Neuronal stem cell (in vitro differentiated cells): ENCODE measurements around the gene ESYT1.

Experiments used
- DNase-seq: peaks from one replicate; pipeline ENCODE4 v3.0.0-alpha.2; 2013; ENCODE audit warnings: low spot score
- H2AFZ ChIP-seq: one replicate; pipeline ENCODE4 v1.6.1; 2013; ENCODE audit warnings: mild to moderate bottlenecking, low read length, inconsistent platforms
- H2AK5ac ChIP-seq: 2 replicates; pipeline ENCODE4 v1.6.1; 2013; ENCODE audit warnings: low read depth, mild to moderate bottlenecking, inconsistent platforms, low read length, moderate library complexity, mixed read lengths
- H2BK120ac ChIP-seq: 2 replicates; pipeline ENCODE4 v1.6.1; 2013; ENCODE audit warnings: low read depth, mild to moderate bottlenecking, inconsistent platforms, low read length, moderate library complexity, mixed read lengths
- H2BK12ac ChIP-seq: one replicate; pipeline ENCODE4 v1.6.1; 2013; ENCODE audit warnings: low read length, inconsistent platforms
- H2BK15ac ChIP-seq: 2 replicates; pipeline ENCODE4 v1.6.1; 2013; ENCODE audit warnings: mild to moderate bottlenecking, low read length, inconsistent platforms, mixed read lengths
- H2BK5ac ChIP-seq: one replicate; pipeline ENCODE4 v1.6.1; 2013; ENCODE audit warnings: inconsistent platforms, mild to moderate bottlenecking, low read length, moderate library complexity
- H3K14ac ChIP-seq: one replicate; pipeline ENCODE4 v1.6.1; 2013; ENCODE audit warnings: low read length, inconsistent platforms
- H3K18ac ChIP-seq: 2 replicates; pipeline ENCODE4 v1.6.1; 2013; ENCODE audit warnings: low read length, inconsistent platforms
- H3K23ac ChIP-seq: 2 replicates; pipeline ENCODE4 v1.6.1; 2013; ENCODE audit warnings: low read depth, mild to moderate bottlenecking, mixed read lengths, low read length, inconsistent platforms; ENCODE audit not compliant: poor library complexity
- H3K27ac ChIP-seq: replicated peaks from 3 replicates; pipeline ENCODE4 v1.5.1; 2013; ENCODE audit warnings: low read length, inconsistent platforms
- H3K27me3 ChIP-seq, 3 experiments: 2 replicates each; pipeline ENCODE4 v1.6.1; 2013; ENCODE audit warnings: low read length in 3 of 3, mild to moderate bottlenecking in 2 of 3, inconsistent platforms in 1 of 3, low read depth in 1 of 3, mixed read lengths in 1 of 3, moderate library complexity in 1 of 3; ENCODE audit not compliant: control insufficient read depth in 3 of 3, insufficient read depth in 3 of 3
- H3K36me3 ChIP-seq, 2 donors: replicated peaks in 1 of 2; 2 replicates each; pipeline ENCODE4 v1.6.1; 2013; ENCODE audit warnings: low read length in 2 of 2; ENCODE audit not compliant: control insufficient read depth in 2 of 2, insufficient read depth in 2 of 2
- H3K4ac ChIP-seq: 2 replicates; pipeline ENCODE4 v1.6.1; 2013; ENCODE audit warnings: inconsistent platforms, mild to moderate bottlenecking, low read length, moderate library complexity
- H3K4me1 ChIP-seq, 2 donors: 1 replicate in 1 of 2; 2 replicates in 1 of 2; pipeline ENCODE4 v1.6.1; 2013; ENCODE audit warnings: low read length in 2 of 2, low read depth in 1 of 2; ENCODE audit not compliant: control insufficient read depth in 2 of 2, insufficient read depth in 1 of 2
- H3K4me2 ChIP-seq: one replicate; pipeline ENCODE4 v1.6.1; 2013; ENCODE audit warnings: mild to moderate bottlenecking, low read length, inconsistent platforms; ENCODE audit not compliant: insufficient read depth, poor library complexity, severe bottlenecking
- H3K4me3 ChIP-seq, 2 donors: 2 replicates each; pipeline ENCODE4 v1.5.1; 2013; ENCODE audit warnings: low read length in 2 of 2, mild to moderate bottlenecking in 2 of 2, inconsistent platforms in 1 of 2, moderate library complexity in 1 of 2
- H3K79me1 ChIP-seq: one replicate; pipeline ENCODE4 v1.6.1; 2013; ENCODE audit warnings: low read depth, mild to moderate bottlenecking, inconsistent platforms, low read length, moderate library complexity
- H3K9ac ChIP-seq: one replicate; pipeline ENCODE4 v1.6.1; 2013; ENCODE audit warnings: mild to moderate bottlenecking, low read depth, low read length, inconsistent platforms; ENCODE audit not compliant: poor library complexity
- H3K9me3 ChIP-seq, 2 donors: replicated peaks in 1 of 2; 2 replicates each; pipeline versions ENCODE3 to v1.6.1; 2013; ENCODE audit warnings: low read length in 2 of 2, mild to moderate bottlenecking in 2 of 2, inconsistent platforms in 1 of 2, low read depth in 1 of 2, mixed read lengths in 1 of 2, moderate library complexity in 1 of 2; ENCODE audit not compliant: control insufficient read depth in 2 of 2, insufficient read depth in 1 of 2
- H4K8ac ChIP-seq: one replicate; pipeline ENCODE4 v1.6.1; 2013; ENCODE audit warnings: low read depth, mild to moderate bottlenecking, inconsistent platforms, low read length, moderate library complexity
- H4K91ac ChIP-seq: one replicate; pipeline ENCODE4 v1.6.1; 2013; ENCODE audit warnings: low read length, low read depth, mild to moderate bottlenecking, inconsistent platforms; ENCODE audit not compliant: poor library complexity
- WGBS, 2 donors: extraction: QIAGEN DNeasy Blood & Tissue Kit; methylation state at CpG; one replicate each; pipeline ENCODE4 v1.1.7; 2013; ENCODE audit warnings: missing lambda C conversion rate in 2 of 2, mixed read lengths in 1 of 2; ENCODE audit not compliant: insufficient read length in 2 of 2, insufficient replicate concordance in 1 of 2; ENCODE audit errors: extremely low coverage in 2 of 2; 5-methylcytosine and 5-hydroxymethylcytosine counted together

Gene ESYT1

DNA sequence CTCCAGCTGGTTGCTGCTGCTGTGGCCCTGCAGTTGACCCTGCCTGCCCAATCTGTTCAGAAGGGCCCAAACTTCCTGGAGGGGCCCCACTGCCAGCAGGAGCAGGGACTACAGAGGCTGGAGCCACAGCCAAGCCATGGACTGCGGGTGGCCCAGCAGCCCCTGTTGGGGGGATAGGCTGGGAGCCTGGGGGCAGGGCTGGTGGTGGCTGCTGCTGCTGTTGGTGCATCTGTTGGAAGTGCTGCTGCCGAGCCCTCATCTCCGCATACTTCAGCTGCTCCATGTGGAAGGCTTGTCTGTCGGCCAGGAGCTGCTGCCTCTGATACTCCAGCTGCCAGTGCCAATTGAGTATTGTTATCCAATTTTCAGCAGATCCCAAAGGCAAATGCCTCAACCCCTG is 37.3 kb downstream of the ESYT1 start:
- Histone ChIP-seq H4K8ac (peak overlapping the region; percentile 9), H3K4me2 (no peak overlapping the region), H2BK120ac (no peak overlapping the region), H3K4me1 (peaks cover 14 to 26% of the 10 kb centered on the region in 2 donors), H3K14ac (no peak overlapping the region), H3K27ac (no peak overlapping the region), H3K4ac (no peak overlapping the region), H3K9ac (peak overlapping the region; percentile 12), H3K79me1 (peaks cover 3% of the 10 kb centered on the region), H2BK12ac (no peak overlapping the region), H2AK5ac (no peak overlapping the region), H3K36me3 (peaks cover 57 to 98% of the 10 kb centered on the region in 2 donors), H2AFZ (no peak overlapping the region), H2BK5ac (no peak overlapping the region), H4K91ac (no peak overlapping the region), H3K27me3 (no peaks in the 10 kb centered on the region), H3K18ac (no peak overlapping the region), H2BK15ac (no peak overlapping the region), H3K4me3 (no peak overlapping the region), H3K9me3 (no peaks in the 10 kb centered on the region), H3K23ac (peak overlapping the region; percentile 47)
- WGBS, 2 donors, result no CpG with 5 or more reads among the region's 4 CpGs
- DNase-seq, result no peak

DNA sequence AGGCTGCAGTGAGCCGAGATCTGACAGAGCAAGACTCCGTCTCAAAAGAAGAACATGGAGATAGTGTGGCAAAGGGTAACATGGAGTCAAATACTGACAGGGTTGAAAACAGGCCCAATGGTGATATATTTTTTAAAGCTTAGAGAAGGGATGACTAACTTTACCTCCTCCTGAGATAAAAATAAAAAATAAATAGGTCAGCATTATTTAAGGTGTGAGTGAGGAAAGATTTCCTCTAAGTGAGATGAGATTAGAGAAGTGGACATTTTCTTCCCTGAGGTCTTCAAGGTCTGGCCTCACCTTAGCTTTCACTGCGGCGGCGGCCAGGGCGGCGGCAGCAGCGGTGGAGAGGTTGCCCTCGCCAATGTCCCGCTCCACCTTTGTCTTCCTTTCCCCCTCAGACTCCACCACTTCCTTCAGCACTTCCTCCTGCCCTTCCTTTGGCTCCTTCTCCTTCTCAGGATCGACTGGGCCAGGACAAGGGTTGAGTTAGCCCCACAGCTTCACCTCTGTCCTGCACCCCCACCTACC is 41.2 kb downstream of the ESYT1 start:
- Histone ChIP-seq H4K91ac (no peak overlapping the region), H3K14ac (no peak overlapping the region), H3K4me1 (no peaks in the 10 kb centered on the region), H2AFZ (no peak overlapping the region), H2BK12ac (no peak overlapping the region), H3K4ac (no peak overlapping the region), H2BK120ac (no peak overlapping the region), H2BK5ac (no peak overlapping the region), H3K4me3 (peak overlapping the region in 1 of 2 donors; percentile 27), H3K27me3 (no peaks in the 10 kb centered on the region), H2AK5ac (no peak overlapping the region), H3K18ac (no peak overlapping the region), H3K27ac (no peak overlapping the region), H2BK15ac (no peak overlapping the region), H3K9ac (no peak overlapping the region), H4K8ac (no peak overlapping the region), H3K23ac (no peak overlapping the region), H3K36me3 (peaks cover 64 to 98% of the 10 kb centered on the region in 2 donors), H3K4me2 (no peak overlapping the region), H3K79me1 (peaks cover 3% of the 10 kb centered on the region), H3K9me3 (no peaks in the 10 kb centered on the region)
- no peak for DNase-seq
- WGBS, 2 donors, result no CpG with 5 or more reads among the region's 11 CpGs

DNA sequence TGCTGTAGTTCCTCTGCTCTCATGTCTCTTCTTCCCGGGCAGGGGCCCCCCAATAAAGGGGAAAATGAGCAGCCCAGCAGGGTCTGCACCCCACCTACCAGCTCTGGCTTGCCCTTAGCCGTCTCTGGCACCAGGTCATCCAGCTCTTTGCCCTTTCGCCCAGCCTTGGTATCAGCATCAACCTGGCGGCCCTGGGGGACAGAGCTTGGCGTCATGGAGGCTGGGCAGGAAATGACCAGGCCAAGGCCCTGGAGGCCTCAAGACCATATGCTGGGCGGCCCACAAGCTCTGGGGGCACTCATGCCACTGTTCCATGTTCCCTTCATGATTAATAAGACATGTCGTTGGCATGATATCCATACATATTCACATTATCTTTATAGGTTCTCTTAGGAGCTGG is 44.8 kb downstream of the ESYT1 start:
- Histone ChIP-seq H3K9me3 (no peaks in the 10 kb centered on the region), H2BK120ac (no peak overlapping the region), H3K36me3 (peaks cover 61 to 94% of the 10 kb centered on the region in 2 donors), H4K8ac (no peak overlapping the region), H2AK5ac (no peak overlapping the region), H3K23ac (peak overlapping the region; percentile 65), H2BK12ac (no peak overlapping the region), H2BK15ac (no peak overlapping the region), H3K18ac (no peak overlapping the region), H3K27ac (no peak overlapping the region), H2BK5ac (no peak overlapping the region), H3K79me1 (no peaks in the 10 kb centered on the region), H2AFZ (no peak overlapping the region), H3K9ac (peak overlapping the region; percentile 21), H3K4me2 (no peak overlapping the region), H3K4ac (no peak overlapping the region), H3K14ac (no peak overlapping the region), H4K91ac (no peak overlapping the region), H3K27me3 (no peaks in the 10 kb centered on the region), H3K4me1 (no peaks in the 10 kb centered on the region), H3K4me3 (no peak overlapping the region)
- no CpG with 5 or more reads among the region's 7 CpGs for WGBS, 2 donors
- no peak for DNase-seq

DNA sequence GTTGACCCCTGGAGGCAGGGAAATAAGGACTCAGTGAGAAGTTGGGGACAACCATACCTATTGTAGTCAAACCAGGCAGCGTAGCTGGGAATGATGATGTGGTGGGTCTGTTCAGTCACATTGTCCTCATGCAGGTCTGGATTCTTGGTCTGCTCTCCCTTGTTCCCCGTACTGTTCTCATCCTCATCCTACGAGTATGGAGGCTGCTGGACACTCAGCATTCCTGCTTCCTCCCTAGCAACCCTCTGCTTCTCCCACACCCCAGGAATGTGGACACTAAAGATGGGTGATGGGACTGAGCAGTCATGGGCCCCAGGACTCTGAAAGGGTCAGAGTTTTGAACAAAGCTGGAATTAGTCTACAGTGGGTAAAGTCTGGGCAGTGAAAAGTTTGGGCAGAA is 50.3 kb downstream of the ESYT1 start:
- H4K91ac ChIP-seq, result no peak overlapping the region
- peaks cover 4 to 7% of the 10 kb centered on the region in 2 donors for H3K9me3 ChIP-seq
- no peak overlapping the region for H4K8ac ChIP-seq
- no peak overlapping the region for H2BK5ac ChIP-seq
- H3K27ac ChIP-seq, result no peak overlapping the region
- no peaks in the 10 kb centered on the region for H3K79me1 ChIP-seq
- no peak overlapping the region for H3K14ac ChIP-seq
- no peaks in the 10 kb centered on the region for H3K4me1 ChIP-seq
- peak overlapping the region in 1 of 2 donors; percentile 52 for H3K4me3 ChIP-seq
- H3K36me3 ChIP-seq, result peaks cover 53 to 90% of the 10 kb centered on the region in 2 donors
- no peak for DNase-seq
- no peak overlapping the region for H2AFZ ChIP-seq
- no peak overlapping the region for H3K4me2 ChIP-seq
- H3K18ac ChIP-seq, result no peak overlapping the region
- no peak overlapping the region for H3K9ac ChIP-seq
- no peaks in the 10 kb centered on the region for H3K27me3 ChIP-seq
- no peak overlapping the region for H2AK5ac ChIP-seq
- no CpG with 5 or more reads among the region's 3 CpGs for WGBS, 2 donors
- no peak overlapping the region for H3K4ac ChIP-seq
- H2BK15ac ChIP-seq, result no peak overlapping the region
- no peak overlapping the region for H2BK12ac ChIP-seq
- no peak overlapping the region for H2BK120ac ChIP-seq
- H3K23ac ChIP-seq, result no peak overlapping the region
